Gastrocnemius medialis (tissue), 4 donors: Measurements from ENCODE around the gene TYMP. TPM values are rescaled to one million over a fixed set of nuclear protein-coding genes. Genes with fewer than 3 reads are reported as not detected.

Source experiments
- ATAC-seq, 2 donors: fragments of 150-250 bp; one replicate each; pipeline ENCODE4 v1.9.1; 2016
- DNase-seq, 2 donors: peaks; one replicate each; pipeline ENCODE4 v3.0.0-alpha.2; 2019
- H3K27ac ChIP-seq, 4 donors: fragments of 200-600 bp; sonication (generic); 1 replicate in 1 of 4; 2 replicates in 3 of 4; pipeline ENCODE4 v1.5.1; 2016 to 2018; ENCODE audit warnings: mild to moderate bottlenecking in 2 of 4, moderate library complexity in 1 of 4
- H3K27me3 ChIP-seq, 3 donors: fragments of 200-600 bp; sonication (generic) in 2 of 3; 1 replicate in 1 of 3; 2 replicates in 2 of 3; pipeline versions ENCODE4 v1.5.1 to v1.6.0; 2016 to 2019; ENCODE audit warnings: mild to moderate bottlenecking in 1 of 3, moderate library complexity in 1 of 3
- H3K36me3 ChIP-seq, 2 donors: fragments of 200-600 bp; sonication (generic) in 1 of 2; one replicate each; pipeline ENCODE4 v1.5.1; 2017 to 2018
- H3K4me1 ChIP-seq, 2 donors: fragments of 200-600 bp; sonication (generic) in 1 of 2; one replicate each; pipeline ENCODE4 v1.5.1; 2016 to 2017; ENCODE audit warnings: mild to moderate bottlenecking in 2 of 2
- H3K4me3 ChIP-seq, 4 donors: fragments of 200-600 bp; sonication (generic) in 3 of 4; 1 replicate in 1 of 4; 2 replicates in 3 of 4; pipeline ENCODE4 v1.5.1; 2016 to 2019; ENCODE audit warnings: mild to moderate bottlenecking in 2 of 4
- H3K9me3 ChIP-seq, 3 donors: fragments of 200-600 bp; sonication (generic) in 2 of 3; 1 replicate in 1 of 3; 2 replicates in 2 of 3; pipeline ENCODE4 v1.5.1; 2016 to 2019
- CTCF ChIP-seq, 5 experiments: fragments of 450-650 bp in 3 of 5; fragments of 200-600 bp in 2 of 5; sonication (generic) in 2 of 5; IDR thresholded peaks in 4 of 5; conservative IDR thresholded peaks in 1 of 5; 1 replicate in 4 of 5; 2 replicates in 1 of 5; pipeline ENCODE4 v1.5.1; 2016 to 2019; ENCODE audit warnings: antibody characterized with exemption in 5 of 5, mild to moderate bottlenecking in 3 of 5, moderate library complexity in 3 of 5
- POLR2A ChIP-seq, 2 donors: fragments of 450-650 bp; IDR thresholded peaks; one replicate each; pipeline ENCODE4 v1.6.1; 2017; ENCODE audit warnings: antibody characterized with exemption in 2 of 2, mild to moderate bottlenecking in 2 of 2, moderate library complexity in 2 of 2
- in situ Hi-C, 4 donors: fragments of 200-750 bp; cut with MboI; loops; one replicate each; pipeline versions ENCODE4 v1.15.0 to v1.8.0; 2017; ENCODE audit warnings: low sequenced_read_pairs in 4 of 4
- intact Hi-C: fragments of 100-400 bp; cut with DNase I; formaldehyde crosslinking; loops from one replicate; pipeline ENCODE4 v1.15.1; 2023; ENCODE audit warnings: low total_unique reads
- total RNA-seq, 4 donors: library from RNA; depleted of rRNA; stranded (reverse); fragments of >200 nt; gene quantifications; one replicate each; pipeline versions ENCODE4 v1.1.0 to v1.2.3, GENCODE V29; 2016

Gene TYMP
- total RNA-seq, 4 donors from 2014 or later = 8.8 to 15.8 (median 11.8) TPM

- TF ChIP-seq POLR2A (IDR thresholded peaks at IDR 0.05) (no peak), CTCF (IDR thresholded peaks at IDR 0.05 in 4 of 5, conservative IDR thresholded peaks at IDR 0.05 in 1 of 5) (no peak)
- H3K27me3 ChIP-seq = peaks cover 47 to 57% (median 49%) of the 10 kb centered on the region in 3 donors
- H3K27ac ChIP-seq = peak overlapping the region; percentile 79 to 86 (median 82)
- no peaks in the 10 kb centered on the region for H3K36me3 ChIP-seq
- in situ Hi-C loops = no loop called here
- no peak for DNase-seq
- H3K4me3 ChIP-seq = peak overlapping the region; percentile 52 to 70 (median 58)
- peaks cover 10 to 15% of the 10 kb centered on the region in 2 donors for H3K4me1 ChIP-seq
- peak in 1 of 2 donors; percentile 10 for ATAC-seq
- H3K9me3 ChIP-seq = no peaks in the 10 kb centered on the region
- intact Hi-C loops = no loop called here
These were observed 1.7 kb upstream of the TYMP start for GRCh38 chr22:50531546-50531961.

GRCh38 chr22:50530877-50531545 lies 1.2 kb upstream of the TYMP start:
- ATAC-seq (peak; percentile 39 to 64), DNase-seq (peak; percentile 64 to 71)
- H3K27ac ChIP-seq = peak overlapping the region; percentile 79 to 86 (median 82)
- no peaks in the 10 kb centered on the region for H3K36me3 ChIP-seq
- peaks cover 47 to 57% (median 49%) of the 10 kb centered on the region in 3 donors for H3K27me3 ChIP-seq
- H3K4me1 ChIP-seq = peaks cover 13 to 18% of the 10 kb centered on the region in 2 donors
- no peaks in the 10 kb centered on the region for H3K9me3 ChIP-seq
- peak overlapping the region; percentile 52 to 70 (median 58) for H3K4me3 ChIP-seq
- TF ChIP-seq CTCF (IDR thresholded peaks at IDR 0.05 in 4 of 5, conservative IDR thresholded peaks at IDR 0.05 in 1 of 5) (no peak), POLR2A (IDR thresholded peaks at IDR 0.05) (peak; percentile 57 to 58)
- in situ Hi-C loops = no loop called here
- intact Hi-C loops = no loop called here

GRCh38 chr22:50530580-50530876 lies 716 bp upstream of the TYMP start:
- no peaks in the 10 kb centered on the region for H3K36me3 ChIP-seq
- TF ChIP-seq POLR2A (IDR thresholded peaks at IDR 0.05) = no peak
- TF ChIP-seq CTCF (IDR thresholded peaks at IDR 0.05 in 4 of 5, conservative IDR thresholded peaks at IDR 0.05 in 1 of 5) = no peak
- in situ Hi-C loops (no loop called here), intact Hi-C loops (no loop called here)
- H3K4me3 ChIP-seq = peak overlapping the region; percentile 52 to 70 (median 58)
- H3K27ac ChIP-seq = peak overlapping the region; percentile 79 to 86 (median 82)
- DNase-seq = no peak
- H3K4me1 ChIP-seq = peaks cover 13 to 18% of the 10 kb centered on the region in 2 donors
- H3K9me3 ChIP-seq = no peaks in the 10 kb centered on the region
- ATAC-seq = no peak
- peaks cover 43 to 57% (median 49%) of the 10 kb centered on the region in 3 donors for H3K27me3 ChIP-seq

GRCh38 chr22:50529416-50529896 lies 356 bp downstream of the TYMP start:
- TF ChIP-seq POLR2A (IDR thresholded peaks at IDR 0.05) (no peak), CTCF (IDR thresholded peaks at IDR 0.05 in 4 of 5, conservative IDR thresholded peaks at IDR 0.05 in 1 of 5) (no peak)
- no peak for DNase-seq
- Histone ChIP-seq H3K4me1 (peaks cover 18 to 25% of the 10 kb centered on the region in 2 donors), H3K27me3 (peaks cover 41 to 50% (median 48%) of the 10 kb centered on the region in 3 donors), H3K36me3 (no peaks in the 10 kb centered on the region), H3K9me3 (no peaks in the 10 kb centered on the region), H3K4me3 (peak overlapping the region; percentile 54 to 70 (median 58)), H3K27ac (peak overlapping the region; percentile 79 to 86 (median 82))
- intact Hi-C loops = loop anchor here (5.0 kb wide), 1 partner anchor 98 kb away; the partner anchor contains the start of gene ARSA
- ATAC-seq = no peak
- in situ Hi-C loops = no loop called here
